Smooth muscle cell (in vitro differentiated cells): ENCODE results near the gene ARID3A. TPM values are rescaled to one million over a fixed set of nuclear protein-coding genes. Genes with fewer than 3 reads are reported as not detected.

Source experiments
- DNase-seq: peaks from one replicate; lab custom pipeline; 2025; ENCODE audit not compliant: unreplicated experiment; lab: John Stamatoyannopoulos, UW
- H2AFZ ChIP-seq: fragments of 200-600 bp; sonication (generic); 2 replicates; pipeline ENCODE4 v1.6.0; 2016; ENCODE audit warnings: antibody characterized with exemption, low read depth, mild to moderate bottlenecking
- H3F3A ChIP-seq: fragments of 200-600 bp; sonication (generic); 2 replicates; pipeline ENCODE4 v1.6.0; 2017; ENCODE audit warnings: antibody characterized with exemption, low read depth
- H3K27ac ChIP-seq: fragments of 200-600 bp; sonication (generic); 2 replicates; pipeline ENCODE4 v1.5.1; 2016; ENCODE audit warnings: low read depth, mild to moderate bottlenecking
- H3K27me3 ChIP-seq: fragments of 200-600 bp; sonication (generic); 2 replicates; pipeline ENCODE4 v1.6.1; 2016; ENCODE audit warnings: low read depth, mild to moderate bottlenecking
- H3K36me3 ChIP-seq: fragments of 200-600 bp; sonication (generic); 2 replicates; pipeline ENCODE4 v1.5.1; 2016; ENCODE audit warnings: low read depth
- H3K4me1 ChIP-seq: fragments of 200-600 bp; sonication (generic); 2 replicates; pipeline ENCODE4 v1.5.1; 2016; ENCODE audit warnings: low read depth
- H3K4me2 ChIP-seq: fragments of 200-600 bp; sonication (generic); 2 replicates; pipeline ENCODE4 v1.6.0; 2016; ENCODE audit warnings: mild to moderate bottlenecking
- H3K4me3 ChIP-seq: fragments of 200-600 bp; sonication (generic); 2 replicates; pipeline ENCODE4 v1.5.1; 2016; ENCODE audit warnings: mild to moderate bottlenecking
- H3K79me2 ChIP-seq: fragments of 200-600 bp; sonication (generic); 2 replicates; pipeline ENCODE4 v1.6.0; 2016; ENCODE audit warnings: low read depth, mild to moderate bottlenecking
- H3K9ac ChIP-seq: fragments of 200-600 bp; sonication (generic); 2 replicates; pipeline ENCODE4 v1.6.0; 2016; ENCODE audit warnings: low read depth
- H3K9me3 ChIP-seq: fragments of 200-600 bp; sonication (generic); replicated peaks from 2 replicates; pipeline ENCODE4 v1.5.1; 2016; ENCODE audit warnings: low read depth
- H4K20me1 ChIP-seq: fragments of 200-600 bp; sonication (generic); 2 replicates; pipeline ENCODE4 v1.6.0; 2016; ENCODE audit warnings: low read depth
- WGBS: methylation state at CpG from one replicate; pipeline ENCODE4 v1.1.7; 2016; ENCODE audit warnings: low lambda C conversion rate; 5-methylcytosine and 5-hydroxymethylcytosine counted together
- polyA plus RNA-seq: library from polyadenylated mRNA; unstranded; fragments of >200 nt; fragmentation: Nextera tagmentation; extraction: Ambion mirVana; gene quantifications from 2 replicates; pipeline ENCODE4 v1.2.1, GENCODE V29; 2016
- total RNA-seq: library from RNA; depleted of rRNA; stranded (reverse); fragments of >200 nt; gene quantifications from 2 replicates; pipeline ENCODE4 v1.2.3, GENCODE V29; 2014
- TF ChIP-seq, protein P1 (sequence below): fragments of 200-600 bp; sonication (generic); IDR thresholded peaks from 2 replicates; pipeline ENCODE4 v1.5.1; 2017; ENCODE audit warnings: borderline replicate concordance, mild to moderate bottlenecking, antibody characterized with exemption; ENCODE audit not compliant: insufficient read depth, poor library complexity, severe bottlenecking

Gene ARID3A
- total and polyA plus RNA-seq, 2 experiments from 2014 or later: 45.7 to 50.3 TPM

DNA sequence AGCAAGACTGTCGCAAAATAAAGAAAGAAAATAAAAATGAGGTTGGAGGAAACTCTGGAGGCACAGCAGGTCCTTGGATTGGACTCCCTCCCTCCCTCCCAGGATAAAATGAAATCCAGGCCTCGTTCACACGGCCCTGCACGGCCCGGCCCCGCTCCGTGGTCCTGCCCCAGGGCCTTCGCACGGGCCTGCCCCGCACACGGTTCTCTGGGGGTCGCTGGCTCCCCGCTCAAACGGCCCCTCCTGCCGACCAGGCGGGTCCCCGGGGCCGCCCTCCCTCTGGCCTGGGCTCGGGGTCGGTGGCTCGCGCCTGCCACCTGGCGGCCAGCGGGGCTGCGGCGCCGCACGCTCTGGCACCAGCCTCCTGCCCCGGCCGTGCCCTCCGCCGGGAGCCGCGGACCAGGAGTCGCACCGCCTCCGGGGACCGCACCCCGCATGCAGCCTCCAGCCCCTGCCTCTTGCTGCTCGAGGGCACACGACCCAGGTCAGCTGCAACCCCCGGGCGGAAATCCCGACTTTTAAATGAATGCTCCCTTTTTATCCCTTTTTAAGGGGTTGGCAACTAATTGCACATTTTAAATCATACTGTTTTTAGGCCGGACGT, 56.8 kb downstream of the ARID3A start:
- Histone ChIP-seq H3F3A (peaks cover 17% of the 10 kb centered on the region), H3K4me1 (peaks cover 27% of the 10 kb centered on the region), H3K36me3 (no peaks in the 10 kb centered on the region), H2AFZ (no peak overlapping the region), H3K9me3 (no peaks in the 10 kb centered on the region), H3K27ac (peak overlapping the region; percentile 80), H3K27me3 (no peaks in the 10 kb centered on the region), H4K20me1 (peaks cover 7% of the 10 kb centered on the region), H3K4me2 (peak overlapping the region; percentile 98), H3K9ac (no peak overlapping the region), H3K4me3 (peak overlapping the region; percentile 61), H3K79me2 (peaks cover 12% of the 10 kb centered on the region)
- peak; percentile 60 for DNase-seq
- TF ChIP-seq, protein P1, sequence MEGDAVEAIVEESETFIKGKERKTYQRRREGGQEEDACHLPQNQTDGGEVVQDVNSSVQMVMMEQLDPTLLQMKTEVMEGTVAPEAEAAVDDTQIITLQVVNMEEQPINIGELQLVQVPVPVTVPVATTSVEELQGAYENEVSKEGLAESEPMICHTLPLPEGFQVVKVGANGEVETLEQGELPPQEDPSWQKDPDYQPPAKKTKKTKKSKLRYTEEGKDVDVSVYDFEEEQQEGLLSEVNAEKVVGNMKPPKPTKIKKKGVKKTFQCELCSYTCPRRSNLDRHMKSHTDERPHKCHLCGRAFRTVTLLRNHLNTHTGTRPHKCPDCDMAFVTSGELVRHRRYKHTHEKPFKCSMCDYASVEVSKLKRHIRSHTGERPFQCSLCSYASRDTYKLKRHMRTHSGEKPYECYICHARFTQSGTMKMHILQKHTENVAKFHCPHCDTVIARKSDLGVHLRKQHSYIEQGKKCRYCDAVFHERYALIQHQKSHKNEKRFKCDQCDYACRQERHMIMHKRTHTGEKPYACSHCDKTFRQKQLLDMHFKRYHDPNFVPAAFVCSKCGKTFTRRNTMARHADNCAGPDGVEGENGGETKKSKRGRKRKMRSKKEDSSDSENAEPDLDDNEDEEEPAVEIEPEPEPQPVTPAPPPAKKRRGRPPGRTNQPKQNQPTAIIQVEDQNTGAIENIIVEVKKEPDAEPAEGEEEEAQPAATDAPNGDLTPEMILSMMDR: peak; percentile 97
- 4% methylated on average over 44 of the region's 46 CpGs for WGBS

DNA sequence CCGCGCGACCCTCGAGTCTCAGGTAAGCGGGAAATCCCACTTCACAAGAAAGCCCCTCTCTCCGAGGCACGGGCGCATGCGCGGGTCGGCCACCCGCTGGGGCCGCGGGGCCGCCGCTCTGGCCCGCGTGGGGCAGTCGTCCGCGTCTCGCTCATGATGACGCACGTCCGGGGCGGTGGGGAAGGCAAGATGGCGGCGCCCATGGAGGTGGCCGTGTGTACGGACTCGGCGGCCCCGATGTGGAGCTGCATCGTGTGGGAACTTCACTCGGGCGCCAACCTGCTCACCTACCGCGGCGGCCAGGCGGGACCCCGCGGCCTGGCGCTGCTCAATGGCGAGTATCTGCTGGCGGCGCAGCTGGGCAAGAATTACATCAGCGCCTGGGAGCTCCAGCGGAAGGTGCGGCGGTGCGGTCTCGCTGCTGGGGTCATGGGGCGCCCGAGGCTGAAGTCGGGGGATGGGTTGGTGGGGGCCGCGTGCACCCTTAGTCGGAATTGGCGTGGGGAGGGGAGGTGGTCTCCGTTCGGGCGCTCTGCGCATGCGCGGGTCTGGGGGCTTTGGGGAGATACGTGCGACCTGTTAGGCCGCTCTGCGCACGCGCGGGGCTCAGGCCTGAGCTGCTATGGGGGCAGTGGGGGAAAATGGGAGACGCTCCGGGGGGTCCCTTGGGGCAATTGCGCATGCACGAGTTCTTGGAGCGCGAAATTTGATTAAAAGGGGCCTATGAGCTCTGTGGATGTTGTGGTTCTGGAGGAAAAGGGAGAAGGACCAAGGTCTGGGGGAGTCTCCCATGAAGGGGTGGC, 58.5 kb downstream of the ARID3A start, which contains the start of gene WDR18:
TSS of gene WDR18 (plus strand) at position 181 of the 803 bp plus-strand sequence. CDS start at position 190, 9 bp downstream.
- Histone ChIP-seq H3F3A (peaks cover 10% of the 10 kb centered on the region), H3K9ac (peak within 1 kb of the TSS; percentile 95), H3K4me3 (peak within 1 kb of the TSS; percentile 99), H4K20me1 (peaks cover 7% of the 10 kb centered on the region), H3K79me2 (peaks cover 12% of the 10 kb centered on the region), H3K36me3 (no peaks in the 10 kb centered on the region), H3K27ac (peak within 1 kb of the TSS; percentile 80), H3K27me3 (no peaks in the 10 kb centered on the region), H3K4me1 (peaks cover 23% of the 10 kb centered on the region), H2AFZ (peak within 1 kb of the TSS; percentile 91), H3K9me3 (no peaks in the 10 kb centered on the region), H3K4me2 (peak within 1 kb of the TSS; percentile 98)
- TF ChIP-seq, protein P1: no peak
- under 1% methylated on average over 74 of the region's 78 CpGs for WGBS
- DNase-seq: peak; percentile 67

DNA sequence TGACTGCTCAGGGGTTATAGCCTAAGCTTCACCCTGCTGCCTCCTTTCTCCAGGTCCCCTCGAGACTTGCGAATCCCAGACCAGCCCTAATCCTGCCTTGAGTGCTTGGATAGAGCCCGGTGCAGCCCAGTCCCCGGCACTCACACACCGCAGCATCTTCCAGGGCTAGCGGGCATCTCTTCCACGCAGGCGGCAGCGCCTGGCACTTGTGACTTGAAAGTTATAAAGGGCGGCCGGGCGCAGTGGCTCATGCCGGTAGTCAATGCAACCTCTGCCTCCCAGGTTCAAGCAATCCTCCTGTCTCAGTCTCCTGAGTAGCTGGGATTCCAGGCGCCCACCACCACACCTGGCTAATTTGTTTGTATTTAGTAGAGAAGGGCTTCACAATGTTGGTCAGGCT, 60.2 kb downstream of the ARID3A start:
- Histone ChIP-seq H2AFZ (no peak overlapping the region), H3K79me2 (peaks cover 12% of the 10 kb centered on the region), H3K27me3 (no peaks in the 10 kb centered on the region), H3K4me3 (no peak overlapping the region), H3K9ac (no peak overlapping the region), H3K4me1 (peaks cover 12% of the 10 kb centered on the region), H3F3A (peaks cover 3% of the 10 kb centered on the region), H4K20me1 (peaks cover 7% of the 10 kb centered on the region), H3K4me2 (no peak overlapping the region), H3K36me3 (no peaks in the 10 kb centered on the region), H3K27ac (no peak overlapping the region), H3K9me3 (no peaks in the 10 kb centered on the region)
- 99% methylated on average over 14 of the region's 14 CpGs for WGBS
- TF ChIP-seq, protein P1: no peak
- DNase-seq: no peak
